ENCODE measurements around the gene TRAF3.

TRAF3 gene

DNA sequence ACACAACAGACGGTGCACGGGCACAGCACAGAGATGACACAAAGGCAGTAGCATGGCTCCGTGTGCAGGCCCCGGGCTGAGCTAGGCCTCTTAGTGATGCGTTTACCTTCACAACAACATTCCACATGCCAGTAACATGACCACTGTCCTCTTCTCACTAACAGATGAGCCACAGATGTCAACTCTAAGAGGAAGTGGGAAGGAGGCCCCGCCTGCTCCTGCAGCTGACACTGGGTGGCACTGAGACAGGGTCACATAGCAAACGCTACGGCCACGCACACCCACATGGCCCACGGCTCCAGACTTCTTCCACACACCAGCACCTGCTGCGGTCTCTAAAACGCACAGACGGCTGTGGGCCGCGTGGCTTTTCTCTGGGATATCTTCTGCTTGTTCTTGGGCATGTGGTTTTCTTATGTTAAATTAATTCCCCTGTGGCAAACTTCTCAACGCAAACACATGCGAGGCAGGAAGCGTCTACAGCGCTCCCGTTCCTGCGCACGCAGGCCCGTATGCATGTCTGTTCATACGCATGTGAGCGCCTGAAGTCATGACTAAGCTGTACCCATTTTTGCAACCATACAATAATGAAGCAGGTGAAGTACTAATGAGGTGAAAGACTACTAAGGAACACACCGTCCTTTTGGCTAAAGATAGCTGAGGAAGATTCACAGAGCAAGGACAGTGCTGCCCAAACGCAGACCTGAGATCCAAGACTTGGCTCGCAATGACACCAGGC is 172.0 kb downstream of the TRAF3 start:
- in situ Hi-C loops (cut with MboI; ENCODE audit: low sequenced_read_pairs): no loop called here

DNA sequence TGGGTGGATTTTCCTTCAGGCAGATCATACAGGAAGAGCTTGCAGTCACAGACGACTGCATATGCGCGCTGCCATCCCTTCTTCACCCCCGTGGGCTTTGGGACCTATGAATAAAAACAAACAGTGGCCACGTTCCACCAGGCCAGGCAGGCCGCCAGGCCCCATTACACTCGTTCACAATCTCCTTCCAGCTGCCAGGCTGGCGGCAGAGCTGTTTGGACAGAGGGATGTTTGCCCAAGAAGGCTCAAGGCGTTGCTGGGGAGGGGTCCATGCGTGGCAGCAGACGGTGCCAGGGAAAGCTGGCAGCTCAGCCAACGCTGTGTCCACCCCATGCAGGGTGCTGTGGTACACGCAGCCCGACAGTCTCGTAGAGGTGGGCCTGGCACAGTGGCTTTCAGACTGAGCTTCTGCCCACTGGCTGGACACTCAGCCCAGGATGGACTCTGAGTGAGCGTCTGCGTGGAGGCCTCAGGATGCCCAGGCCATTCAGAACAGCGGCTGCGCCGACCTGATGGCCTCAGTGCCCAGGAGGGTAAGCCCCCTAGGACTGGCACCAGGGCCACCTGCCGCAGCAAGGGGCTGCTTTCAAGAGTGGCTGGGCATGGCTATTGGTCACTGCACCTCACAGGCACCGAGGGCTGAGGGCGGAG is 172.7 kb downstream of the TRAF3 start:
- in situ Hi-C loops (cut with MboI; ENCODE audit: low sequenced_read_pairs): no loop called here

DNA sequence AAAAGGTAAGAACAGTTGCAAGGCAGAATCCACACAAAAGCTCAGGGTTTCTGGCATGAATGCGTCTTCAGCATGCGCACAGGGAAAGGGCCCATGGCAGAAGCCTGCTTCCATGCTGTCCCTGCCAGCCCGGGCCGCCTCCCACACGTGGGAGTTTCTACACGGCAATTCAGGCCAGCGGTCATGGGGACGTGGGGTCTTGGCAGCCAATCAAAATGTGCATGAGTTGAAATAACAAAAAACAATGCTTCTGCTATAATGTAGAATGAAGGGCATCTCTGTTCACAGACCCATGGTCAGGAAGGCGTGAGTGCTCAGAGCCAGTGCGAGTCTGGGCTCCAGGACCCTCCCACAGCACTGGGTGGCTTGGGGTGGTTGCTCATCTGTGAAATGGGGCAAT is 173.8 kb downstream of the TRAF3 start:
- in situ Hi-C loops (cut with MboI; ENCODE audit: low sequenced_read_pairs): no loop called here

DNA sequence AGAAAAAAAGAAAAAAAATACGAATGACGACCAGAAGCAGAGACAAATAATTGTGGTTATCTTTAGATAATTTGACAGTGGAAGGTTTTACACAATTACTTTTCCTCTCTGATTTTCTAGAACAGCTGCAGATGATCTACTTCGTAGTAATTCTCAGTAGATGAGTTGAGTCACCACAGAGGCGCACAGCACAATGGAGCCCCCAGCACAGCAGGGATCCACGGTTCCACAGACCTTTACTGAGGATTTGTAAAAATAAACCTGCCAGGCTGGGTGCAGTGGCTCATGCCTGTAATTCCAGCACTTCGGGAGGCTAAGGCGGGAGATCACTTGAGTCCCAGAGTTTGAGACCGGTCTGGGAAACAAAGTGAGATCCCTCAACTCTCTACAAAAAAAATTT is 174.6 kb downstream of the TRAF3 start:
- in situ Hi-C loops (cut with MboI; ENCODE audit: low sequenced_read_pairs): no loop called here

DNA sequence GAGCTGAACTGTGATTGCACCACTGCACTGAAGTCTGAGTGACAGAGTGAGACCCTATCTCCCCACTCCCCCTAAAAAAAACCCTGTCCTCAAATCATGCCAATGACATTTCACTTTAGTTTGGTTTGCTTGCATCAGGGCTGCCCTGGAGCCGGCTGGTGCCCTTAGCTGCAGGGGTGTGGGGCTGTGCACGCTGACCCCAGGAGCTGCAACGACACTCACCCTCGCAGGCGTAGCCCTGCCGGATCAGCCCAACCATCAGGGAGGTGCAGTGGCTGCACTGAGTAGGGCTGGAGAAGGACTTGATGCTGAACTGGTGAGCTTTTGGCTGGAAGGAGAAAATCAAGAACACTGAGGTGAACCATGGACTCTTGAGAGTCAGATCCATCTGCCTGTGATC is 175.0 kb downstream of the TRAF3 start:
- in situ Hi-C loops (cut with MboI; ENCODE audit: low sequenced_read_pairs): no loop called here

DNA sequence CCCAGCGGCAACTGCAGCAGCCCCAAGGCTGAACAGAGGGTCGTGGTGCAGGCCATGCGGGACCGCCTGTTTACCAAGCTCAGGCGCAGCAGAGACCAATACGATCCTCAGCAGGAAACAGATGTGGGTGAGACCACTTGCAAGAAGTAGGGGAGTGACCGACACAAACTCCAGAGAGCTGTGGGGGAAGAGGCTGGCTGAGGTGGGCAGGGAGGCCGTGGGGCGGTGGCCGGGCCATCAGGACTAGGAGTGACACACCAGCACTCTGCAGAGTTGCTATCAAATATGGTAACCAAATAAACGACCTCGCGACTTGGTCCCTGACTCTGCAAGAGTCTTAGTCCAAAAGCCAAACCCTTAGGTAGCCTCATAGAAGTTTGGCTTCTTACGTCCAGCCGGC is 175.9 kb downstream of the TRAF3 start:
- in situ Hi-C loops (cut with MboI; ENCODE audit: low sequenced_read_pairs): no loop called here

DNA sequence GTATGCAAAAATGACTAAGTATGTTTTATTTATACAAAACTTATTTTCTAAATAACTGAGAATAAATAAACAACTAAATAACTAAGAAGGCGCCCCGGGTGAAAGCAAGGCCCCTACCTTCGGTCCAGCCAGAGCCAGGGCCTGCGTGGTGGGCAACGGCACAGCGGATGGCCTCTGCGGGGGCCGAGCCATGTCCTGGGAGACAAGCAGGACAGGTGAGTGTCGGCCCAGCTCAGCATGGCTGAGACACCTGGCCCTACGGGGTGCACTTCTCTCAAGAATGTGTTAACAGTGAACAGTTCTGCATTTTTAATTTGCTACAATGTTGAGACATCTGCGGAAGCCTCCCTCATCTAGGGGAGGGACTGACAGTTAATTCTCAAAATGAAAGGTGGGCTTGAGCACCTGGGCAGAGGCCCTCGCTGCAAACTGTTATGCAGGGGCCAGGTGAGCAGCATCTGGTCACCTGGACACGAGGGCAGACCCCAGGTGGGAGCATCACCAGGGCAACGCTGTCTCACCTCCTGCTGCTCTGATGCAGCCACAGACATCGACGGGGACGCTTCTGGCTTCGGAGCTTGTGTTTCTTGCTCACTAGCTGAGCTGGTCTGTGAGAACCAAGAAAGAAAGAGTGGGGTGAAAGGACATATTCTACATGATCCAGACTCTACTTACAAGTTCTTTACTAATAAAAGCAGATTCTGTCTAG is 177.0 kb downstream of the TRAF3 start:
- in situ Hi-C loops (cut with MboI; ENCODE audit: low sequenced_read_pairs): no loop called here

DNA sequence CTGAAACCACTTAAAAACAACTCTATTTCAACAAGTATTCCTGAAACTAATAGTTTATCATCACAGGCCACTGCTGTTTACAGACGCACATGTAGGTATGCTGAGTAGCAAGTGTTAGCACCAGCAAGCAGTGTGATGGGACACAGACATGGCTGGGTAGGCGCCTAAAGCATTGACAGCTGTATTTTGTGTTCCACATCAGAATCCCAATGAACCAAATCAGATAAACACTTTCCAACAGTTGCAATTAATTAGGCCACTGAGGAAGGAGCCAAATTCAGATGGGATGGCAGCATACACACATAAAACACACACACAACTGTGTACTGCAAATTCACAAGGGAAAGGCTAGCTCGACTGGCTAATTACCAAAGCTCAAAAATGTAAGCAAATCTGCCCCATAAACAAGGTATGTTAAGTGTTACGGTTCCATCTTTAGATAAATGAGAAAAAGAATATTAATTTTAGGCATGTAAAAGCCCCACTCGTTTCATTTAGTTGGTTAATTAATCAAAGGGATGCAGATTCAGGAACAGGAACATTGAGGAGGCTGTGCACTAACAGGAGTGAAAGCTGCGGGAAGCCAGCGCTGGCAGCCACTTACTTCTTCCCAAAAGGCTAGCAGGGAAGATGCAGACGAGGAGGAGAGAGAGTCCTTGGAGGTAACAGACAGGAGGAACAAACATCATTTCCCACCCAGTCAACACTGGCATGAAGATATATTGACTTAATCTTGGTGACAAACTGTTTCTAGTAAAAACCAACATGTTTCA is 178.6 kb downstream of the TRAF3 start:
- in situ Hi-C loops (cut with MboI; ENCODE audit: low sequenced_read_pairs): no loop called here

DNA sequence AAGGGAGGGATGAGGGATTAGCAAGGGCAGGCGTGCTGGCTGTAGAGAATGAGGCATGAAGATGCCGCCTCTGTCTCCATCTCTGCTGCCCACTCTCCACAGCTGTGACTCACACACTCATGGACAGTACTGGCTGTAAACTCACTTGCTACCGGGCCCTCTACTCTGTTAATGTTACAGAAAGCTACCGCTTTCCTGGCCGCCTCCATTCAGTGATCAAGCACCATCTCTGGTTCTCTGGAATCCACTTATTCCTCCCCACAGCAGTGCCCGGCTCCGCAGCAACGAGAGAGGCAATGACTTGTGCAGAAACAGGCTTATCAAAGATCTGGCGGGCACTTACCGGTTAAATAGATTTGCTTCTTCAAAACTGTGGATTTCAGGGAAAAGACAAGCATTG is 180.0 kb downstream of the TRAF3 start:
- in situ Hi-C loops (cut with MboI; ENCODE audit: low sequenced_read_pairs): no loop called here

DNA sequence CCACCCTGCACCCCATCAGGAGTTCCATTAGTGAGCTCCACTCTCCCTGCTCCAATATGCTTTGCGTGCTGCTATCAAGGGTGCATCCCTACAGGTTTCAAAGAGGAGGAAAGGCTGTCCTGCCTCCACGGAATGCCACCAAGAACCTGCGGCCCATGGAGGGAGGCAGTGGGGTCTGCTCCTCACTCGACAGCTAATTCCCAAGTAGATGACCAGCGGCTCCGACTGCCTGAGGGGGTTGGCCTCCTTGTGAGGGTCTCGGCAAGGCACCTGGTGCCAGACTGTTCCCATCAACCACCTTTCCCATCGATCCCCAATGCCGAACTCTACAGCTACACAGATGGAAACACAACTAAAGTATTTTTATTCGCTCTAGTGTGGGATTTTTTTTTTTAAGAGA is 181.2 kb downstream of the TRAF3 start:
- in situ Hi-C loops (cut with MboI; ENCODE audit: low sequenced_read_pairs): no loop called here

All from HL-60/S4 (cell line).